Fibroblast of mammary gland (primary cell): ENCODE results near the gene LYSET.
A peak's percentile ranks its signal among the peaks of the same experiment; 100 is the strongest.

Source experiments
- DNase-seq: peaks from one replicate; pipeline ENCODE4 v3.0.0-alpha.2; 2010; ENCODE audit warnings: low read depth
- H3K4me3 ChIP-seq: 2 replicates; pipeline ENCODE4 v1.5.1; 2011; ENCODE audit warnings: low read depth, mild to moderate bottlenecking, low read length, moderate library complexity; ENCODE audit not compliant: control insufficient read depth
- CTCF ChIP-seq: conservative IDR thresholded peaks from 2 replicates; pipeline ENCODE4 v1.5.1; 2011; ENCODE audit warnings: low read depth, low read length, inconsistent platforms; ENCODE audit not compliant: control insufficient read depth, insufficient read depth

LYSET gene

GRCh38 chr14:93175492-93175891, 9.6 kb upstream of the LYSET start:
- no peak for DNase-seq
- no peak overlapping the region for H3K4me3 ChIP-seq
- TF ChIP-seq CTCF, result no peak

GRCh38 chr14:93183596-93184317, 1.4 kb upstream of the LYSET start:
- no peak for DNase-seq
- peak overlapping the region; percentile 87 for H3K4me3 ChIP-seq
- no peak for TF ChIP-seq CTCF

GRCh38 chr14:93185349-93185720, 218 bp downstream of the LYSET start:
- H3K4me3 ChIP-seq, result peak overlapping the region; percentile 87
- DNase-seq, result no peak
- no peak for TF ChIP-seq CTCF

GRCh38 chr14:93186466-93186865, 1.3 kb downstream of the LYSET start:
- no peak for DNase-seq
- no peak overlapping the region for H3K4me3 ChIP-seq
- TF ChIP-seq CTCF, result no peak

GRCh38 chr14:93186956-93187355, 1.8 kb downstream of the LYSET start:
- no peak overlapping the region for H3K4me3 ChIP-seq
- DNase-seq, result no peak
- no peak for TF ChIP-seq CTCF

- no peak for TF ChIP-seq CTCF
- no peak overlapping the region for H3K4me3 ChIP-seq
- DNase-seq, result no peak
Measured at GRCh38 chr14:93195316-93195999, 10.3 kb downstream of the LYSET start.

- H3K4me3 ChIP-seq, result no peak overlapping the region
- DNase-seq, result no peak
- no peak for TF ChIP-seq CTCF
Measured at GRCh38 chr14:93199031-93199430, 13.9 kb downstream of the LYSET start.
